ENCODE measurements around the gene PIK3AP1. TPM values are rescaled to one million over a fixed set of nuclear protein-coding genes. Genes with fewer than 3 reads are reported as not detected.

Gene PIK3AP1
- 0.49 TPM for total RNA-seq (ENCODE audit: unreplicated experiment)
- long read RNA-seq, result 0 reads

GRCh38 chr10:96720422-96721206, at the start of gene PIK3AP1:
Gene PIK3AP1 (minus strand): TSS chr10:96720514. CDS start chr10:96720394, 120 bp downstream.
- DNase-seq, result peak; percentile 46
- peaks cover 14% of the 10 kb centered on the region for H3K36me3 Mint-ChIP-seq (ENCODE audit: unreplicated experiment)
- H3K4me1 Mint-ChIP-seq (ENCODE audit: low read depth, unreplicated experiment), result no peaks in the 10 kb centered on the region
- peaks cover 10% of the 10 kb centered on the region for H3K27me3 Mint-ChIP-seq (ENCODE audit: unreplicated experiment)
- TF ChIP-seq CTCF (IDR thresholded peaks at IDR 0.05; ENCODE audit: partially characterized antibody, unreplicated experiment), result no peak
- H3K9me3 Mint-ChIP-seq (ENCODE audit: unreplicated experiment), result peaks cover 3% of the 10 kb centered on the region
- peak within 1 kb of the TSS; percentile 99 for H3K4me3 Mint-ChIP-seq (ENCODE audit: unreplicated experiment)
- no peak within 1 kb of the TSS for H3K27ac Mint-ChIP-seq (ENCODE audit: unreplicated experiment)

- H3K36me3 Mint-ChIP-seq (ENCODE audit: unreplicated experiment), result peaks cover 7% of the 10 kb centered on the region
- no peaks in the 10 kb centered on the region for H3K27me3 Mint-ChIP-seq (ENCODE audit: unreplicated experiment)
- peaks cover 7% of the 10 kb centered on the region for H3K9me3 Mint-ChIP-seq (ENCODE audit: unreplicated experiment)
- H3K4me3 Mint-ChIP-seq (ENCODE audit: unreplicated experiment), result no peak overlapping the region
- DNase-seq, result no peak
- H3K4me1 Mint-ChIP-seq (ENCODE audit: low read depth, unreplicated experiment), result no peaks in the 10 kb centered on the region
- TF ChIP-seq CTCF (IDR thresholded peaks at IDR 0.05; ENCODE audit: partially characterized antibody, unreplicated experiment), result no peak
- H3K27ac Mint-ChIP-seq (ENCODE audit: unreplicated experiment), result no peak overlapping the region
Observed at GRCh38 chr10:96768136-96768535, 47.8 kb upstream of the PIK3AP1 start.

GRCh38 chr10:96767611-96768010, 47.3 kb upstream of the PIK3AP1 start:
- H3K36me3 Mint-ChIP-seq (ENCODE audit: unreplicated experiment), result peaks cover 7% of the 10 kb centered on the region
- DNase-seq, result no peak
- H3K27me3 Mint-ChIP-seq (ENCODE audit: unreplicated experiment), result no peaks in the 10 kb centered on the region
- H3K4me1 Mint-ChIP-seq (ENCODE audit: low read depth, unreplicated experiment), result no peaks in the 10 kb centered on the region
- no peak overlapping the region for H3K27ac Mint-ChIP-seq (ENCODE audit: unreplicated experiment)
- peaks cover 7% of the 10 kb centered on the region for H3K9me3 Mint-ChIP-seq (ENCODE audit: unreplicated experiment)
- no peak overlapping the region for H3K4me3 Mint-ChIP-seq (ENCODE audit: unreplicated experiment)
- no peak for TF ChIP-seq CTCF (IDR thresholded peaks at IDR 0.05; ENCODE audit: partially characterized antibody, unreplicated experiment)

GRCh38 chr10:96765406-96766240, 45.3 kb upstream of the PIK3AP1 start:
- H3K9me3 Mint-ChIP-seq (ENCODE audit: unreplicated experiment), result peaks cover 3% of the 10 kb centered on the region
- TF ChIP-seq CTCF (IDR thresholded peaks at IDR 0.05; ENCODE audit: partially characterized antibody, unreplicated experiment), result peak; percentile 70
- DNase-seq, result peak; percentile 66
- no peaks in the 10 kb centered on the region for H3K4me1 Mint-ChIP-seq (ENCODE audit: low read depth, unreplicated experiment)
- H3K27me3 Mint-ChIP-seq (ENCODE audit: unreplicated experiment), result peaks cover 2% of the 10 kb centered on the region
- H3K4me3 Mint-ChIP-seq (ENCODE audit: unreplicated experiment), result no peak overlapping the region
- H3K36me3 Mint-ChIP-seq (ENCODE audit: unreplicated experiment), result no peaks in the 10 kb centered on the region
- H3K27ac Mint-ChIP-seq (ENCODE audit: unreplicated experiment), result no peak overlapping the region

Data from glutamatergic neuron (in vitro differentiated cells).